ENCODE data around the gene MGLL. TPM values are rescaled to one million over a fixed set of nuclear protein-coding genes. Genes with fewer than 3 reads are reported as not detected.

MGLL gene
- total RNA-seq, 1 donor from 2014 or later: 27.3 TPM

DNA sequence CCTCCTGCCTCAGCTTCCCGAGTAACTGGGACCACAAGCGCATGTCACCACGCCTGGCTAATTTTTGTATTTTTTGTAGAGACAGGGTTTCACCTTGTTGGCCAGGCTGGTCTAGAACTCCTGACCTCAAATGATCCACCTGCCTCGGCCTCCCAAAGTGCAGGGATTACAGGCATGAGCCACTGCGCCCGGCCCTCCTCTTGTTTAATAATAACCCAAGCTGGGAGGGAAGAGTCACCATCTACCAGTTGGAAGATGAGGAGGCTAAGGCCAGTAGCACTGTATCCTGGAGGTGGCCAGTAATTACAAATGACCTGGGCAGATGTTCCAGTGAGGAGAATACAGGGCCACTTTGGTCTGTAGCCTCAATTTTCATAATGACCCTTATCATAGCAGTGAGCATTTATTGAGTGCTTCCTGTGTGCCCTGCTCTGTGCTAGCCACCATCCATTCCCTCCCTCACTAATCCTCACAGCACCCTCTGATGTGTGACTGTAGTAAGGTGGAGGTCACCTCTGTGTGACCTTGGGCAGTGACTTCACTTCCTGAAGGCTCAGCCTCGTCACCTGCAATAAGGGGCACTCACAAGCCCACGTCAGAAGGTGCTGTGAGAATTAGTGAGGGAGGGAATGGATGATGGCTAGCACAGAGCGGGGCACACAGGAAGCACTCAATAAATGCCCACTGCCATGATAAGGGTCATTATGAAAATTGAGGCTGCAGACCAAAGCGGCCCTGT lies 85.3 kb downstream of the MGLL start:
- H3K4me1 Mint-ChIP-seq (ENCODE audit: low read depth, unreplicated experiment): peaks cover 58% of the 10 kb centered on the region
- Histone ChIP-seq H3K79me2 (ENCODE audit: insufficient read depth, low read length) (peaks cover 4% of the 10 kb centered on the region), H3K27me3 (ENCODE audit: insufficient read depth, low read length) (no peaks in the 10 kb centered on the region), H3K4me1 (ENCODE audit: insufficient read depth, low read length) (peaks cover 66% of the 10 kb centered on the region), H3K27ac (ENCODE audit: low read depth, low read length) (no peak overlapping the region), H3K4me2 (ENCODE audit: low read length) (no peak overlapping the region), H3K9ac (ENCODE audit: low read length) (no peak overlapping the region), H3K9me3 (ENCODE audit: insufficient read depth, low read depth, low read length) (no peaks in the 10 kb centered on the region), H4K20me1 (ENCODE audit: insufficient read depth, low read length) (no peaks in the 10 kb centered on the region), H2AFZ (ENCODE audit: low read depth, low read length) (no peak overlapping the region), H3K36me3 (ENCODE audit: insufficient read depth, low read length) (no peaks in the 10 kb centered on the region), H3K4me3 (ENCODE audit: insufficient read depth, low read depth, low read length) (no peak overlapping the region)
- TF ChIP-seq EZH2 (IDR thresholded peaks at IDR 0.05; ENCODE audit: insufficient read depth, low read length) (no peak), CTCF (IDR thresholded peaks at IDR 0.05; ENCODE audit: insufficient read depth, low read depth, low read length) (no peak)
- H3K4me3 Mint-ChIP-seq (ENCODE audit: unreplicated experiment): no peak overlapping the region
- no peak for DNase-seq (ENCODE audit: low read depth)
- no peaks in the 10 kb centered on the region for H3K36me3 Mint-ChIP-seq (ENCODE audit: low read depth, unreplicated experiment)
- no peaks in the 10 kb centered on the region for H3K27me3 Mint-ChIP-seq (ENCODE audit: low read depth, unreplicated experiment)
- no peak for FAIRE-seq
- H3K9me3 Mint-ChIP-seq (ENCODE audit: unreplicated experiment): no peaks in the 10 kb centered on the region
- no peak overlapping the region for H3K27ac Mint-ChIP-seq (ENCODE audit: unreplicated experiment)

DNA sequence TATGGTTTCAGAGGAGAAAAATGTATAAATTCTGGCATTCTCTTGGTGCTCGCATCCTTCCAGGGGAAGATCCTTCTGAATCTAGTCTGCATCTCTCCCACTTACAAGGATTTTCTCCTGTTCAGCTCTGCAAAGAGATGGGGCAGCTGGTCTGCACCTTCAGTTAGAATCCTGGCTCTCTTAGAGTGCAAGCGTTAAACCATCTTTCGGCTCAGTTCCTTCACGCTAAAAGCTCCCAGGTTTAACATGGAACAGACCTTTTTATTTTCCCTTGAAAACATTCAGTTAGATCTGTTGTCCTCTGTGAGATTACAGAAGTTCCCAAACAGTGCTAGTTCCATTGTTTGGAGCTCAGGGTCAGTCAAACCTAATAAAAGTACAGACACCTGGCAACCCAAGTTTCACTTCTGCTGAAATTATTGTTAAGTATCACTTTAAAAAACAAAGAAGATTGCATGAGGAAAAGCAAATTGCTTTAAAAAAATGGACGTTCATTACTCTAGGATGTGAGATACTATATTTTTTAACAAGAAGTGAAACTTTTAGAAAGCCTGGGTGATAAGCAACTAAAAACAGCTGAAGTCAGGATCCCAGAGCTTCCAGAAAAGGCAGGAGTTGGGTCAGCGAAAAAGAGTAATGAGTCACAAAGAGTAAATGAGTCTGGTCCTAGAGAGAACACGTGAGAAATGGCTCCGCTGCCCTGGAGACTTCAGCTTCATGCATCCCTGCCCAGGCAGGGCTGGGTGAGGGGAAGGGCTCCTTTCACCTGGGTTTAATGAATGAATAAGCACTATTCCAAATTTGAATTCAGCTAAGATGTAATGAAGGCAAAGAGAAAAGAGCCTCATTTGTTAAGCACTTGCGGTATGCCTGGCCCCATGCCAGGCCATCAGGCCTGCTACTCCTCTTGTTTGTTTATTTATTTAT lies 86.3 kb downstream of the MGLL start:
- H3K27ac ChIP-seq (ENCODE audit: low read depth, low read length): peak overlapping the region; percentile 85
- no peaks in the 10 kb centered on the region for H4K20me1 ChIP-seq (ENCODE audit: insufficient read depth, low read length)
- H3K4me3 Mint-ChIP-seq (ENCODE audit: unreplicated experiment): peak overlapping the region; percentile 67
- H3K36me3 Mint-ChIP-seq (ENCODE audit: low read depth, unreplicated experiment): no peaks in the 10 kb centered on the region
- no peaks in the 10 kb centered on the region for H3K9me3 Mint-ChIP-seq (ENCODE audit: unreplicated experiment)
- peaks cover 63% of the 10 kb centered on the region for H3K4me1 Mint-ChIP-seq (ENCODE audit: low read depth, unreplicated experiment)
- no peaks in the 10 kb centered on the region for H3K27me3 ChIP-seq (ENCODE audit: insufficient read depth, low read length)
- peak overlapping the region; percentile 62 for H3K9ac ChIP-seq (ENCODE audit: low read length)
- H3K27ac Mint-ChIP-seq (ENCODE audit: unreplicated experiment): peak overlapping the region; percentile 97
- peaks cover 3% of the 10 kb centered on the region for H3K27me3 Mint-ChIP-seq (ENCODE audit: low read depth, unreplicated experiment)
- FAIRE-seq: peak; percentile 47
- TF ChIP-seq CTCF (IDR thresholded peaks at IDR 0.05; ENCODE audit: insufficient read depth, low read depth, low read length) (no peak), EZH2 (IDR thresholded peaks at IDR 0.05; ENCODE audit: insufficient read depth, low read length) (no peak)
- H3K4me2 ChIP-seq (ENCODE audit: low read length): peak overlapping the region; percentile 74
- H3K4me3 ChIP-seq (ENCODE audit: insufficient read depth, low read depth, low read length): peak overlapping the region; percentile 2
- no peaks in the 10 kb centered on the region for H3K36me3 ChIP-seq (ENCODE audit: insufficient read depth, low read length)
- peak; percentile 74 for DNase-seq (ENCODE audit: low read depth)
- H3K4me1 ChIP-seq (ENCODE audit: insufficient read depth, low read length): peaks cover 64% of the 10 kb centered on the region
- H3K79me2 ChIP-seq (ENCODE audit: insufficient read depth, low read length): peaks cover 4% of the 10 kb centered on the region
- H2AFZ ChIP-seq (ENCODE audit: low read depth, low read length): no peak overlapping the region
- no peaks in the 10 kb centered on the region for H3K9me3 ChIP-seq (ENCODE audit: insufficient read depth, low read depth, low read length)
